GM10266 (cell line): ENCODE data around the gene KCNB1.

Source experiments
- DNase-seq: peaks from one replicate; pipeline ENCODE4 v3.0.0; 2012; ENCODE audit errors: extremely low spot score
- CTCF ChIP-seq: IDR thresholded peaks from 2 replicates; pipeline ENCODE4 v1.5.1; 2012; ENCODE audit warnings: mild to moderate bottlenecking, low read depth; ENCODE audit not compliant: control insufficient read depth, insufficient read depth; ENCODE audit errors: missing control alignments

KCNB1 gene

GRCh38 chr20:49511788-49512525, 29.5 kb upstream of the KCNB1 start:
- no peak for TF ChIP-seq CTCF
- DNase-seq: no peak

DNA sequence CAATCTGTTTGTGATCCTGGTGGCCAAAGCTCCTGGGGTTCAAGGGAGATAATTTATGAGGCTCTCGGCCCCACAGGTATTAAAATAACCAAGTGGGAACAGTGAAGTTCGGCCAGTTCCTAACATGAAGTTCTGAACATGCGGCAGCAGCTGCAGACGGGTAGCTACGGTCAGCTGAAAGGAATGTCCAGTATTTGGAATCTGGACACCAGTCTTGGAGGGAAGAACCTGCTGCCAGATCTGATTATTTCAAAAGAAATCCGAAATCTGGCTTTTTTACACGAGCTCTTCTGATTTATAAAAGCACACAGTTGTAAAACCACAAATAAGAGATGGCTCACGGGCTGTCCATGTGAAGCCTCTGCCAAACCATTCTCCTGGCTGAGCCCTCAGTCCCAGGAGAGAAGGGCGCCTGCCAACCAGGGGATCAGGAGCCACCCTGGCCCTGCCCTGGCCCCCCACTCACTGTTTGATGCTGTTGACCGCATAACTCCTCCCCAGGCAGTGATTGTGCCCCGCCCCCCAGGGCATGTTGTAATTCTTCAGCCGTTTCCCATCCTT, 28.2 kb upstream of the KCNB1 start:
- no peak for DNase-seq
- TF ChIP-seq CTCF: no peak

GRCh38 chr20:49508435-49509199, 26.1 kb upstream of the KCNB1 start:
- peak; percentile 53 for DNase-seq
- peak; percentile 48 for TF ChIP-seq CTCF

DNA sequence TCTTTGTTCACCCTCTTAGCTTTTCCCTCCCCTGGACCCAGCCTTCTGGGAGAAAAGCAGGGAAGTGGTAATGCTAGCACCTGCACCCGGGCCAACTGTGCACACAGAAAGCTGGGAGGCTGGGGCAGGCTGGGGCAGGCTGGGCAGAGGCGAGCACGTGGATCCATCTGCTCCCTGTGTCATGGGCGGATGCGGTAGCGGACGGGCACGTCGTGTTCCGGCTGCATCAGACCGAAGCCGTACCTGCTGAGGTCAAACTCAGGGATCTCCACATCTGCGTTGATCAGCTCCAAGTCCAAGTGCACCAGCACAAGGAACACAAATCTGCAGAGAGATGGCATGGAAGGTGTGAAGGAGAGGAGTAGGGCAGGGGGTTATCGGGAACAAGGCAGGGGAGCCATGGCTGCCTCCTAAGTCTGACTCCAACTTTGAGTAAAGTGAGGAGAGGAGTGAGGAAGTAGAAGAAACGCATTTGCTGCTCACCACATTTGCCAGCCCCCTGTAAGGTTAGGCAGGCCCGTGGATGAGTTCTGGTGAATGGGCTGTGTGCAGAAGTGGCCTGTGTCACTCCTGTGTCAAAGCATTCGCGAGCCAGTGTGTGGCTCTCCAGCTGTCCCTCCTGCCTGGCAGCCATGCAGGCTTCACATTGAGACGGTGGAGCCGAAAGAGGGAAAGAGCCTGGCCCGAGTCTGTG, 25.4 kb upstream of the KCNB1 start:
- DNase-seq: no peak
- no peak for TF ChIP-seq CTCF

DNA sequence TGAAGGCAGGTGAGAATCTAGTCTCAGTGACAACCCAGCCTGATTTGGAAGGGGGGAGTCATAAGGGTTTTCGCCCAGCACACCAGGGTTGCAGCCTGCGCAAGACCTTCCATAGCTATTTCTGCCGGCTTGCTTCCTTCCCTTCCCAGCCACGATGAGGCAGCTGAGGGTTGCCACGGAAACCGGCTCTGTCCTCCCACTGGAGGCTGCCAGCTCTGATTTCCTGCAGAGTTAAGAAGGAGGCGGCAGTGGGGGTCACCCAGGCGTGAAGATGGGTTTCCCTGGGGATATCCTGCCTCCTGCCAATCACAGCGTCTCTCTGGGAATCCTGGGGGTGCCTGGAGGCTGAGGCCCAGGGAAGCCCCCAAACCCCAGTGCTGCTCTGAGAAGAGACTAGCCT, 23.1 kb upstream of the KCNB1 start:
- DNase-seq: no peak
- no peak for TF ChIP-seq CTCF

DNA sequence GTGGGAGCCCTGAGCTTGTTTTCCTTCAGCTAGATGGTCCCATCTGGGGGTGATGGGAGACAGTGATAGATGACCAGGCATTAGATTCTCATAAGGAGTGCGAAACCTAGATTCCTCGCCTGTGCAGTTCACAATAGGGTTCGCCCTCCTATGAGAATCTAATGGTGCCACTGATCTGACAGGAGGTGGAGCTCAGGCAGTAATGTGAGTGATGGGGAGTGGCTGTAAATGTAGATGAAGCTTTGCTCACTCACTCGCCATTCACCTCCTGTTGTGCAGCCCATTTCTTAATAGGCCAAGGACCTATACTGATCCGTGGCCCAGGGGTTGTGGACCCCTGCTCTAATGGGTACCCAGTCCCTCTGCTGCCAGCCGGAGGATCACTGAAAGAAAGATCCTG, 20.7 kb upstream of the KCNB1 start:
- TF ChIP-seq CTCF: no peak
- DNase-seq: no peak
